Stimulated activated CD4-positive, alpha-beta T cell treated with anti-CD3 and anti-CD28 coated beads, Interleukin-1b, Interleukin-23, amount 100 ng/mL, for 1 hour (primary cell): ENCODE results near the gene S100A7A.
"Not testable (repeated sequence)": the region's sequence is repeated elsewhere in the genome, so short reads cannot be mapped to it uniquely, and the experiment has no call there.

Source experiments
- DNase-seq, 2 donors: peaks; one replicate each; pipeline ENCODE4 v3.0.0-alpha.2; 2020; ENCODE audit warnings: low read depth in 2 of 2

S100A7A gene

DNA sequence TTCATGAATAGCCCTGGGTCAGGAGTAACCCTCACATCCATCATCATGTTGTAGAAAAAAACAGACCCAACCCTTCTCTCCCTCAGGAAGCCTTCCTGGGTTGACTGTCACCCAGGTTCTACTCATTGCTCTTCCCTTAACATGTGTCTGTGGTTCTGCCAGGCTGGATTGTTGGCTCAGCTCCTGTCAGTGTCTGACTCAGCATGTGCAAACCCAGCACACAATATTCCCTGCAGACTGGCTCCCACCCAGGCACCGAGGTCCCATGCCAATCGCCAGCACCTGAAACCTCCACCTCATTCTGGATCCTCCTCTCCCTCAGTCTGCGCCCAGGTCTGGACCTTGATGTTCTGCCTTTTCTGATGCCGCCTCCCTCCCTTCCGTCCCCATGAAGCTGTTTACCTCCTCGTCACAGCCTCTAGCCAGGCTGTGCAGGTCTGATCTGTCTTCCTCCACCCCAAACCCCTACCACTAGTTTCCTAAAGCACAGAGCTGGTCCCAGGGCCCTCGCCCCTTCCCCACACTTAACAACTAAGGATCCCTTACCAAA, 21.1 kb upstream of the S100A7A start:
- DNase-seq = no peak

DNA sequence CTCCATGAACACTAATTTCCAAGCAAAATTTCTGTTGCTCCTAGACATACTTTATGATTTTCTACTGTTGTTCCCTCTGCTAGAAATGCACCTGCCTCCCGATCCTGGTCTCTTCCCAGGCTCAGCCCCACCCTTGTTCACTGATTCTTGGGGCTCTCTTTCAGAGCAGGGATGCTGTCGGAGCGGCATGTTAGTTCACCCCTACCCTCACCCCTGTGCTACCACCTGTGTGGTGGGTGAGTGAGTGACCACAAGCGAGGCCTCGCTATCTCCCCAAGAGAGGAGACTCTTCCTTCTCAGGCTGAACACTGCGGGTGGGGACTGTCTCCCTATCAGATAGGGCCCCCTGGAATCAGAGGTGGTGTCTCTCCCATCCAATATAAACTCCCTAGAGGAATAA, 20.5 kb upstream of the S100A7A start:
- DNase-seq = no peak

DNA sequence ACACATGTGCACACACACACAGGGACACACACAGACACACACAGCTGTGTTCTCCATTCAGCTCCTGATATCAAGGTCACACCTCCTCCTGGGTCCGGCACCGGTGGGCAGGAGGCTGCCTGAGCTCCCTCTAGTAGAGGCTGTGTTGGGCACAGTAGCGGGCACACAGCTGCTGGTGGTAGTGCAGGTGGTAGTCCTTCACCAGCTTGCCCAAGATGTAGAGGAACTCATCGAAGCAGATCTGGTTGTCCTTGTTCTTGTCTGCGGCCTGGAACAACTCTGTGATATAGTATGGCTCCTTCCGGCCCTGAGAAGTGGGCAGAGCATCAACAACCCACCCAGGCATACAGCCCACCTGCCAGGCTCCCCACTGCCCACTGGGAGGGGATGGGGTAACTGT, 19.9 kb upstream of the S100A7A start:
- DNase-seq = no peak

DNA sequence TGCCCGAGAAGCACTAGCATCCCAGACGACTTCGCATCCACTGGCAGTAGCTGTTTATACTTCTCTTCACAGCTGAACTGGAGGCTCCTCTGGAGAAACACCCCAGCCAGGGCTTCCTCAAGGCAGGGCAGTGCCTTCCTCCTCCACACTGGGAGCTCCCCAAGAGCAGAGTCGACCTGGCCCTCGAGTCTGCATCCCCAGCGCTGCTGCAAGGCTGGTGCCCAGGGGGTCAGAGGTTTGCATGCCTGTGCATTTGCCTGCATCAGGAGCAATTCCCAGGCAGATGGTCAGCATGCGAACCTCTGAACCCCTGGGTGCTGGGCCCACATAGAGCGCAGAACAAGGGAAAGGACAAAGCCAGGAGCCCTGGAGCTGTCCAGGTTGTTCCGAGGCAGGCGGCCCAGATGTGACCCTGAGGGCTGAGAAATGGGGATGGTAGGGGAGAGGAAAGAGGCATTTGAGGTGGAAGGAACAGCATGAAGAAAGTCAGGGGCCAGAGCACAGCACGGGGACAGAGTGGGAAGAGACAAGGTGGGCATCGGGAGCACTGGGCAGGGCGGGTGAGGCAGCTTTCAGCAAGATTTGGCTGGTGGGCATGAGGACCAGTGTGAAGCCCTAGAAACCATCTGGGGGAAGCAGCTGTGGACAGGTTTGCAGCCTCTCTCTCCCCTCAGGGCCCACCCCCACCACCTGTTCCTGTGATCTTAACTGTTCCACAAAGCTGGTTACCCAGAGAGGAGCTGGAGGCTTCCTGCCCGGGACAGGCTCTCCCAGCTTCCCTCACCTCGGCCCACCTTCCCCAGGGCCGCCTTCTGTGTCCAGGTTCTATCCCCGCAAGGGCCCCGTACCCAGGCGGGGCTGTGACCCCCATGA, 19.0 kb upstream of the S100A7A start:
- no peak for DNase-seq

DNA sequence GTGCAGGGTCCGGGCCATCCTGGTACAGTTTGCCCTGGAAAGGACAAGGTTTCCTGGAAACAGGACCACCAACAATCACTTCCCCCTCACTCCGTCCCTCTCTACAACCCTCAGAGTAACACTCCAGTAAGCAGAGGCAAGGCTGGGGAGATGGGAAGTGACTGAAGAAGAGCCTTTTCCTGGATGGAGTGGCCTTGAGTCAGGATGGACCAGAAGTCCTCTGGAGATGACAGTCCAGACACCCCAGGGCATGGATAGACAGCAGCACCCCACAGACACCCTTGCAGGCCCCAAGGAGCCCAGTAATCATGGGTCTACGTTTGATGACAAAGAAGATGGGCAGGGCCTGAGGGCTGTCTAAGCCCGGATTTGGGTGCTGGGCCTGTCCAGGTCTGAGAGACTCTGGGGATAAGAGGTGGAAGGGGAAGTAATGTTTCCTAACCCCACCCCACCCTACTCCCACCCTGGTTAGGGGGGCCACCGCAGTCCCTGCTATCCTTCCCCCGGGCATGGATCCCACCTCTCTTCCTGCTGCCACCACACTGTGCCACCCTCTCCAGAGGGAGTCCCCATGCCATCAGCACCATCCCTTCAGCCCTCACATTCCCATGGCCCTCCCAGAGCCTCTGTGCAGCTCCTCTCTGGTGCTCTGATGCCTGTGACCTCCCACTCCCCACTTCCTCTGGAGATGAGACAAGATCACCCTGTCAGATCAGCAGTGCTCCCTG, 18.2 kb upstream of the S100A7A start:
- no peak for DNase-seq

DNA sequence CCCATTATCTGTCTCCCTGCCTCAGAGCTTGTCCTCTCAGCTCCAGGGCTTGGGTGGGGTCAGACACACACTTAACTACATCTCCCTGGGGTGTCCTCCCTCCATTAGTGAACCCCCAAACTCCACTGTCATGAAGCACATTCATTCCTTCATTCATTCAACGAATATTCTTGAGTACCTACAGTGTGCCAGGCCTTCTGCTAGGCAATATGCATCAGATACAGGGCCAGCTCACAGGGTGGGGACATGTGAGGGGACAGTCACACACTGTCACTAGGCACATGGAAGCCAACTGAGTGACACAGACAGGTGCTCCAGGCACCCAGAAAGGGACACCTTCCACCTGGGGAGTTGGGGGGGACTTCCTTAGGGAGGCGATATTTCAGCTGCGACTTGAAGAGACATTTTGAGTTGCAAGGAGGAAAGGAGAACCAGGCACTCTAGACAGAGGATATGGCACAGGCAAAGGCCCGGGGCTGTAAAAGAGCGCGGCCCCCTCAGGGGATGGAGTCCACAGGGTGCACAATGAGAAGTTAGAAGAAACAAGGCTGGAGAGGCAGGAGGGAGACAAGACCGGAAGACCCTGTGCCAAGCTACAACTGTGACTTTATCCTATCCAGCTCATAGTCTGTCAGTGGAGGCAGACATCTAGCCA, 16.8 kb upstream of the S100A7A start:
- no peak for DNase-seq

DNA sequence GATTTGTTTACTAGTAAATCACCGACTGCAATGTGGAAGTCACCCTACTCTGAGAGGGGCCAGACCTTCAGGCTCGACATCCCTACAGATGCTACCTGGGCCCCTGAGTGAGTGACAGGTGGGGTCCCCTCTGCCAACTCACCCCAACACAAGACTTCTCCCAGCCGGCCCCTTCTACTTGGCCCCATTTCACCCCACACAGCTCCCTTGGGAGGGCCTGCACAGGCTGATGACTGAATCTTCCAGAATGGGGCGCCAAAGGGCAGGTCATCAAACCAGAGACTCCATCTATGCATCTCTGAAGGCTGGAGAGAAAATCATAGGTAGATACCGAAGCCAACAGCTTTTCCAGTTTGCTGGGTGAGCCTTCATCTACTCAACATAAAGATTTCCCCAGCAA, 16.1 kb upstream of the S100A7A start:
- DNase-seq = no peak

DNA sequence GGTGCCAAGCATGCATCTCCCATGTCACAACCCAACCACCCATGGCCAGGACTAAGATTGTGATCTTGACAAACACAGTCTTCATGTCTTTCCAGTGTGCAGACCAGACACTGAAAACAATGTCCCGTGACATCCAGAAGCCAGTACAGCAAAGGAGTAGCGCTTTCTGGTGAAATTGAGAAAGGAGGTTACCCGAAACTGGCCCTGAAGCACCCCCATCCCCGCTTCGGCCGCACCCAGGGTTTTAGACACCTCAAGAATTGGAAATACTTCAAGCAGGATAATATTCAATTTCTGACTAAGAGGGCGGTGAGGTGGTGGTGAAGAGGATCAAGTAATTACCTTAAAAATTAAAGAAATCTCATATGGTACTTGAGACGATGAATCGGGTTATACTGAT, 14.9 kb upstream of the S100A7A start:
- no peak for DNase-seq

DNA sequence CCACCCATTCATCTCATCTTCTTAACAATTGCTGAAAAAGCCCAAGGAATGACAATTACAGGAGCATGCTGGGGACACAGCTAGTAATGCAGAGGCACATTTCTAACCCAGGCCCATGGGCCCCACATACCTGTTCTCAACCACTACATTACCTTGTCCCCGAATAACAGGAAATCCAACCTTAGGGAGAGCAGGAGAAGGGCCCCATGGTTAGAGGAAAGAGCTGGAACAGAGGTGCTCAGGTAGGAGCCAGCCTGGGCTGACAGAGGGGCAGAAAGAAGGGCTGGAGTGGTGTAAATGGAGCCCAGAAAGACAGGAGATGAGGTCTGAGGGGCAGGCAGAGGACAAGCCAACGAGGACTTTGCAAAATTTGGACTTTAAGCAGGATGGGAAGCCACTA, 14.1 kb upstream of the S100A7A start:
- no peak for DNase-seq

DNA sequence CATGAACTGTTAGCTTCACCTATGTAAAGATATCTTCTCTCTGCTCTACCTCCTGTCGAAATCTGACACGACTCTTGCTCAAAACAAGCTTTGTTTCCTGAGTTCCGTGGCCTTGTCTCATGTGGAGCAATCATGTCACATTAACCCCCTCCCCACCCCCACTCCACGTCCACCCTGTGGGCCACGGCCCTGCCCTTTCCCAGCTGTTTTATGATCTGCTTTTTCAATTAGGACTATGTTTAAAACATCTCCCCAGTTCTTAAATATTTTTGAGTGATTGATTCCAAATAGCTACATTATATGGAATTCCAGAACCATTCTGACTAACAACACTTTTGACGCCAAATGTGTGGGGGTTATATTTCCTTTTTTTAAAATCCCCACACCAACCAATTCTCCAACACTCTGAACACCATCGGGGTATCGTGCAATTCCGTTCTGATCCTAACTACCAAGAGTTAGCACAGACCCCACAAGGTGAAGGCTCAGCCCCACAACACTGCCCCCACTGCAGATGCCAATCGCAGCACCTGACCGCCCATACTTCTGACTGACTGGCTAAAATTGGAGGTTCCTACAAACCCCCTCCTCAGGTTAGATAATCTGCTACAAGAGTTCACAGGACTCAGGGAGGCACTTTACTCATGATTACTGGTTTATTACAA, 12.8 kb upstream of the S100A7A start:
- no peak for DNase-seq

DNA sequence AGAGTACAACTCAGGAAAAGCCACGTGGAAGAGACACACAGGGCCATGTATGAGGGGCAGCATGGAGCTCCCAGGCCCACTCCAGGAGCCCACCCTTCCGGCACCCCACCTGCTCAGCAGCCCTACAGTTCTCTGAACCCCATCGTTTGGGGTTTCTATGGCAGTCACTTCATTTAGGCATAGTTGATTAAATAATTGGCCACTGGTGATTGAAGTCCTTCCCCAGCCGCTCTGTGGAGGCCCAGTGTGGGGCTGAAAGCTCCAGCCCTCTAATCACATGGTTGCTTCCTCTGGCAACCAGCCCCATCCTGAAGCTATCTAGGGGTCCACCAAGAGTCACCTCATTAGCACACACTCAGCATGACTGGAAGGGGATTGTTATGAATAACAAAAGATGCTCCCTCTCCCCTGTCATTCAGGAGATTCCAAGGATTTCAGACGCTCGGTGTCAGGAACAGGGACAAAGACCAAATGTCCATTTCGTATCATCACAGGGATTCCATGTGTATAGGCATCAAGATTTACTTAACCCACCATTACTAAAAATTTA, 12.2 kb upstream of the S100A7A start:
- DNase-seq = no peak

DNA sequence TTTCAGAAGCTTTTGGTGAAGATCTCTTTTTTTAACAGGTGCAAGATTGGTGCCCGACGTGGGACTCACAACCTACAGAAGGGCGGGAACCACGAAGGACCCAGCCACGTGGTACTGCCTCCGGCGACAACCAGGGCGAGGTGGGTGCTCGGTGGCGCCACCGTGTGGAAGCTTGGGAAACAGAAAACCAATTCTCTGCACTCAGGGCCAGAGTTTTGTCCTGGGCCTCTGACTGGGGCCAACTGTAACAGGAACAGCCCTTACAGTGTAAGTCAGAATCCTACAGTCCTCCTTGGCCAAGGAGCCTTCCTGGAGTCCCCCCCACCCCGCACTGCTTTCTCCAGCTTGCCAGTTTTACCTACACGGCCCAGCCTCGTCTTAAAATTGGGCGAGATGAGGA, 11.6 kb upstream of the S100A7A start:
- peak; percentile 10 to 35 for DNase-seq

DNA sequence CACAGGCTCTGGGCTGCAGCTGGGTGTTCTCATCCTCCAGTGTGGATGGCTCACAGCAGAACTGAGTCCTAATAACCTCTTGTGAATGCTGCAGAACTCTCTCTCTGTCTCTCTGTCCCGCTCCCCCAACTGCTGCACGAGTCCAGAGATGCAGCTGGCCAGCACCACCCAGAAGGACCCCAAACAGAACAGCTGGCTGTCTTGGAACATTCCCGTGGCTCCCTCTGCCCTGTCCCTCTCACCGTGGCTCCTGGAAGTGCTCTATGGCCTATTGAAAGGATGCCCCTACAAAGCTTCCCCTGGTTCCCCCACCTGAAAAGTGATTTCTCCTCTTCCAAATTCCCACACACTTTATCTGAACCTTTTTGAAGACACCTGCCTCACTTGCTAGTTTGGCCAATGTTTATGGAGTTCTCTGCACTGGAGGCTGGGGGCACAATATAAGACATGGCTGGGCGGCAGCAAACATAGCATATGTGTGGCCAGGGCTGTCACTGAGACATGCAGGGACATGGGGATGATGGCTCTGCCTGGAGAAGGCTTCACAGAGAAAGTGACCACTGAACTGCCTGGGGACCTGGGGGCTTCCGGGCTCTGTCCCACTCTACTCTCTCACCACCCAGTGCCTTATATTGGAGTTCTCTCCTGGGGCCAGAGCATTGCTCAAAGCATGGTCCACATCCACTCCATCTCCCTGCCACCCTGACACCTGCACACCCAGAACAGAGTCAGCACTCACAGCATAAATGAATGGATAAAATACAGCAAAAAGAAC, 10.3 kb upstream of the S100A7A start:
- not testable (repeated sequence) for DNase-seq

DNA sequence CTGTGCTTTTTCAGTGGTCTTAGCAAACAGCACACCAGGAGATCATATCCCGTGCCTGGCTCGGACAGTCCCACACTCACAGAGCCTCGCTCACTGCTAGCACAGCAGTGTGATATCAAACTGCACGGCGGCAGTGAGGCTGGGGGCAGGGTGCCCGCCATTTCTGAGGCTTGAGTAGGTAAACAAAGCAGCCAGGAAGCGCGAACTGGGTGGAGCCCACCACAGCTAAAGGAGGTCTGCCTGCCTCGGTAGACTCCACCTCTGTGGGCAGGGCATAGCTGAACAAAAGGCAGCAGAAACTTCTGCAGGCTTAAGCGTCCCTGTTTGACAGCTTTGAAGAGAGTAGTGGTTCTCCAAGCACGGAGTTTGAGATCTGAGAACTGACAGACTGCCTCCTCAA, 9.0 kb upstream of the S100A7A start:
- not testable (repeated sequence) for DNase-seq

DNA sequence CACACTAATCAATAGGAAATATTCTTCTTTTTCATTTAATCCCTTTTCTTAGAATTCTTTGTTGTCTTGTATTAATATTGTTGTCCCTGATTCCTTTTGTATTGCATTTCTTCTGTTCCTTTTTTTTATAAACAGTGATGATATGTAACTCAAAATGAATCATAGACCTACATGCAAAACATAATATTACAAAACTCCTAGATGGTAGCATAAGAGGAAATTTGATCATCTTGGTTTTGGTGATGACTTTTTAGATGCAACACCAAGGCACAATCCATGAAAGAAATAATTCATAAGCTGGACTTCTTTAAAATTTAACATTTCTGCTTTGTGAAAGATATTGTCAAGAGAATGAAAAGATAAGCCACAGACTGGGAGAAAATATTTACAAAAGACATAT, 2.4 kb upstream of the S100A7A start:
- DNase-seq = not testable (repeated sequence)

DNA sequence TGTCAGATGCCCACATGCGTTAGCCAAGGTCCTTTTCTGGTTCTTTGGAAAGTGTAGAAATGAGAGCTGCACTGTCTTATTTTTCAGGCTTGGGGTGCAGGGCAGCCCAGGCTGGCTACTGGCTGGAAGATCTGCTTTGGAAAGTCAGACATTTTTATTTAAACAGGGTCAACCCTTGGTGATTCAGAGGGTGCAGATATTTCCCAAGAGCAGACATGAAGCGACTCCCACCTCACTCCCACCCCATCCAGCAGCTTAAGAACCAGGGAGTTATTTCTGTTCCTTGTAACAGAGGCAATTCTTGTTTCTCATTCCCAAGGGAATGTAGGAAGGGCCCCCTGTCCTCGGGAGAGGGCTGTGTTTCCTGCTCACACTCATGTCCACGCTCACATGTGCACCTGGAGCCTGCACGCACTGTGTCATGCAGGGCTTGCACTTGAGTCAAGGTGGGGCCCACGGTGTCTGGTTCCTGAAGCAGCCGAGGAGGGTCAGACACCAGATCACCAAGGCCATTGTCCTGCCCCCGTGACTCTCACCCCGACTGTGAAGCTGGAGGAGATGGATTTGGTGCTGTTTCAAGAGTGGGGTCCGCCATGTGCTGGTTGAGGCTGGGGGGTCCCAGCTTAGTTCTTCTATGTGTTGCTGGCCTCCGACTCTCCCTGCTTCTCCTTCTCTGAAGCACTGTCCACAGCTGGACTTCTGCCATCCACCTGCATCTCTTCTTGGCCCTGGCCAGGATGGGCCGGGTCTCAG, 992 bp downstream of the S100A7A start:
- no peak for DNase-seq

DNA sequence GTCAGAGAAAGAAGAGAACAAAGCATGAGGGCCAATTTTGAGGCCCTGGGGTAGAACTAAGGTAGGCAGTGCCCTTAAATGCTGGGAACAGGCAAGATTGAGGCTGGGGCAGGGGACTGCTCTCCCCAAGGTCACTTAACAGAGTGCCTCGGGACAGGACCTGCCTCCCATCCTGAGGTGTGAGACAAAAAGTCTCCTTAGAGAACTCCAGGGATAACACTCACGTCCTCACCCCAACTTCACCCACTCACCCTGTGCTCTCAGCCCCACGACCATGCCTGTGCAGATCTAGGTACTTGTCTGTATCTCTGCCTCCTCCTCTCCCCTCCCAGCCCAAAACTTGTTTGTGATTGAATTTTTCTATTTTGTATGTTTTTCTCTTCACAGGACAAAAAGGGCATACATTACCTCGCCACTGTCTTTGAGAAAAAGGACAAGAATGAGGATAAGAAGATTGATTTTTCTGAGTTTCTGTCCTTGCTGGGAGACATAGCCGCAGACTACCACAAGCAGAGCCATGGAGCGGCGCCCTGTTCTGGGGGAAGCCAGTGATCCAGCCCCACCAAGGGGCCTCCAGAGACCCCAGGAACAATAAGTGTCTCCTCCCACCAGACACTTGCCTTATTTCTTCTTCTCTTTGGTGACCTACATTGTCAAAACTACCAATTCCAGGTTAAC, 2.6 kb downstream of the S100A7A start:
- DNase-seq = not testable (repeated sequence)

DNA sequence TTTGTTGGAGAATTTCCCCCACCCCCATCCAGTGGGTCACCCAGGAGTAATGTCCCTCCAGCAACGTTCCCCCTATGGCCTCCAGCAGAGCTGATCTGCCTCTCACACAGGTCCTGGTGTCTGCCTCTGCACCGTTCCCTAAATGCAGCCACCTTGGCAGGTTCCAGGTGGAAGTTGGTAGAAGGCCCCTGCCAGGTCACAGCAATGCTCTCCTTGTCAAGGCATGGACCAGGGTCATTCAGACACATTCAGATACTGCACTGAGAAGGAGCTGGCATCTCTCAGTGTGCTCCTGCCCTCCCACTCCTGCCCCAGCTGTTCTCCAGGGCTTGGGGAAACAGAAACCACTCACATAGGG, 3.1 kb downstream of the S100A7A start:
- DNase-seq = not testable (repeated sequence)

DNA sequence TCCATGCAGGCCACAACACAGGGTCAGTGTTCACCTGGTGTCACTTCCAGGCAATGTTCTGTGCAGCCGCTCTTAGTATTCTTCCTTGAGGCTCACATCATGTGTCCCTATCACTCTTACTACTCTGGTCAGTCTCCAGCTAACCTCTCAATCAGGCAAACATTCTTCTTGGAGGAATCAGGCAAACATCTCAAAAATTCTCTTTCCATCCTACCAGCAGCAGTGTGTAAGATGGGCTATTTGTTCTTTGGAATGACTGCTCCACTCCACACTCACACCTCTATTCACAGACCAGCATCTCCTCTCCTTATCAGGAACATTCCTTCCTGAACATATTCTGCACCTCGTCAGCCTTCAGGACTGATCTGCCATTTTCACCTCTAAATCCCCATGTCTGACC, 4.0 kb downstream of the S100A7A start:
- no peak for DNase-seq
